PC-3 (cell line): ENCODE measurements around the gene ENG. TPM values are rescaled to one million over a fixed set of nuclear protein-coding genes. Genes with fewer than 3 reads are reported as not detected.

Experiments used
- ATAC-seq: fragments of 200-7000 bp; cut with Tn5 transposase; 2 replicates; pipeline ENCODE4 v1.9.1; 2020; ENCODE audit warnings: mild to moderate bottlenecking, moderate library complexity
- BruUV-seq: library from RNA; stranded (reverse); fragments of 400-500 nt; replicated peaks from 2 replicates; lab custom pipeline; 2021; lab: Mats Ljungman, UMichigan
- CTCF ChIA-PET: fragments of 300-600 bp; sonication (Branson Sonifier 250); formaldehyde crosslinking; loops from one replicate; lab custom pipeline; 2022; ENCODE audit warnings: antibody characterized with exemption; lab: Charles Lee
- POLR2A ChIA-PET: fragments of 300-600 bp; sonication (Branson Sonifier 250); formaldehyde crosslinking; loops from one replicate; lab custom pipeline; 2022; ENCODE audit warnings: antibody characterized with exemption; ENCODE audit not compliant: unreplicated experiment; lab: Charles Lee
- DNase-seq: peaks from one replicate; pipeline ENCODE4 v3.0.0-alpha.2; 2015
- H2AFZ ChIP-seq: fragments of 300-600 bp; sonication (generic); 2 replicates; pipeline ENCODE4 v1.6.0; 2016; ENCODE audit warnings: antibody characterized with exemption, low read length
- H3F3A ChIP-seq: fragments of 300-600 bp; sonication (generic); one replicate; pipeline ENCODE4 v1.6.0; 2017; ENCODE audit warnings: antibody characterized with exemption, low read length, control low read depth, mild to moderate bottlenecking; ENCODE audit not compliant: unreplicated experiment
- H3K27ac ChIP-seq: fragments of 300-600 bp; sonication (generic); 2 replicates; pipeline ENCODE4 v1.5.1; 2016; ENCODE audit warnings: mild to moderate bottlenecking, low read length
- H3K27me3 ChIP-seq: fragments of 300-600 bp; sonication (generic); 2 replicates; pipeline ENCODE4 v1.6.1; 2016; ENCODE audit warnings: low read length, mixed read lengths
- H3K36me3 ChIP-seq: fragments of 300-600 bp; sonication (generic); 2 replicates; pipeline ENCODE4 v1.6.1; 2016; ENCODE audit warnings: low read depth, mixed run types, low read length, mixed read lengths
- H3K4me1 ChIP-seq: fragments of 300-600 bp; sonication (generic); 2 replicates; pipeline ENCODE4 v1.5.1; 2016; ENCODE audit warnings: low read length; ENCODE audit not compliant: insufficient read depth
- H3K4me2 ChIP-seq: fragments of 300-600 bp; sonication (generic); 2 replicates; pipeline ENCODE4 v1.6.0; 2016; ENCODE audit warnings: low read length
- H3K4me3 ChIP-seq: fragments of 300-600 bp; sonication (generic); 2 replicates; pipeline ENCODE4 v1.5.1; 2016; ENCODE audit warnings: mild to moderate bottlenecking, low read length, mixed read lengths
- H3K79me2 ChIP-seq: fragments of 300-600 bp; sonication (generic); 2 replicates; pipeline ENCODE4 v1.6.1; 2017; ENCODE audit warnings: low read length, mixed read lengths
- H3K9ac ChIP-seq: fragments of 300-600 bp; sonication (generic); 2 replicates; pipeline ENCODE4 v1.6.0; 2016; ENCODE audit warnings: mild to moderate bottlenecking, low read length
- H3K9me2 ChIP-seq: fragments of 300-600 bp; sonication (generic); replicated peaks from 2 replicates; pipeline ENCODE4 v1.6.1; 2016; ENCODE audit warnings: mixed run types, low read length, mixed read lengths
- H3K9me3 ChIP-seq: fragments of 300-600 bp; sonication (generic); 2 replicates; pipeline ENCODE4 v1.6.1; 2016; ENCODE audit warnings: low read length, mixed read lengths
- H4K20me1 ChIP-seq: fragments of 300-600 bp; sonication (generic); 2 replicates; pipeline ENCODE4 v1.6.1; 2016; ENCODE audit warnings: low read length, mixed read lengths
- CTCF ChIP-seq: fragments of 300-600 bp; sonication (generic); conservative IDR thresholded peaks from 2 replicates; pipeline ENCODE4 v1.5.1; 2017; ENCODE audit warnings: antibody characterized with exemption, low read depth, mild to moderate bottlenecking, low read length
- EZH2 ChIP-seq: fragments of 300-600 bp; sonication (generic); IDR thresholded peaks from one replicate; pipeline ENCODE4 v1.6.1; 2017; ENCODE audit warnings: antibody characterized with exemption, mild to moderate bottlenecking, low read length; ENCODE audit not compliant: unreplicated experiment
- EZH2phosphoT487 ChIP-seq: fragments of 300-600 bp; sonication (generic); IDR thresholded peaks from 2 replicates; pipeline ENCODE4 v1.6.1; 2018; ENCODE audit warnings: mild to moderate bottlenecking, antibody characterized with exemption, low read length, borderline replicate concordance
- intact Hi-C: fragments of 100-400 bp; cut with micrococcal nuclease; formaldehyde crosslinking; loops from 2 replicates; pipeline ENCODE4 v1.9.0; 2023
- total RNA-seq: library from RNA; depleted of rRNA; stranded (reverse); fragments of >200 nt; gene quantifications from 2 replicates; pipeline ENCODE4 v1.2.3, GENCODE V29; 2014

The ENG gene
- total RNA-seq, 1 experiment from 2014 or later: 1.1 TPM

DNA sequence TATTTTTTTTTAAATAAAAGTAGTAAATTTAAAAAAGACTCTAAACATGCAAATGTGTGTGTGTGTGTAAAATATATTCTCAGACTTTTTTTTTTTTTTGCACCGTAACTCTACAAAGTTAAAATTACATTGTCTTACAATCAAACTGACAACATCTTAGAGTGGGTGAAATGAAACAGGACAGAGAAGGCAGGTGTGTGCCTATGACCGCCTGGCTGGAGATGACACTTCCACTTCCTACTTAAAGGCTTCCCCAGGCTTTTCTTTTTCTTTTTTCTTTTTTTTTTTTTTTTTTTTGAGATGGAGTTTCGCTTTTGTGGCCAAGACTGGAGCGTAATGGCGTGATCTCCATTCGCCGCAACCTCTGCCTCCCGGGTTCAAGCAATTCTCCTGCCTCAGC is 25.7 kb upstream of the ENG start:
- ATAC-seq: no peak
- no peaks in the 10 kb centered on the region for H3K9me2 ChIP-seq
- TF ChIP-seq EZH2phosphoT487 (no peak), CTCF (no peak), EZH2 (no peak)
- no peak overlapping the region for H3K4me3 ChIP-seq
- intact Hi-C loops: no loop called here
- POLR2A ChIA-PET: no interaction called here
- H3K9ac ChIP-seq: no peak overlapping the region
- CTCF ChIA-PET: no interaction called here
- peaks cover 16% of the 10 kb centered on the region for H3K79me2 ChIP-seq
- H2AFZ ChIP-seq: no peak overlapping the region
- H3K4me2 ChIP-seq: no peak overlapping the region
- H3F3A ChIP-seq: no peaks in the 10 kb centered on the region
- H3K27me3 ChIP-seq: no peaks in the 10 kb centered on the region
- no TSS peak for BruUV-seq
- H3K36me3 ChIP-seq: no peaks in the 10 kb centered on the region
- no peaks in the 10 kb centered on the region for H4K20me1 ChIP-seq
- H3K27ac ChIP-seq: no peak overlapping the region
- no peaks in the 10 kb centered on the region for H3K9me3 ChIP-seq
- H3K4me1 ChIP-seq: peaks cover 5% of the 10 kb centered on the region
- no peak for DNase-seq

GRCh38 chr9:127878652-127879390 is 24.4 kb upstream of the ENG start:
- Histone ChIP-seq H3K4me3 (no peak overlapping the region), H3K27me3 (no peaks in the 10 kb centered on the region), H3K36me3 (no peaks in the 10 kb centered on the region), H3K27ac (no peak overlapping the region), H3F3A (no peaks in the 10 kb centered on the region), H2AFZ (no peak overlapping the region), H3K4me1 (peaks cover 17% of the 10 kb centered on the region), H3K9me3 (no peaks in the 10 kb centered on the region), H3K79me2 (peaks cover 16% of the 10 kb centered on the region), H3K4me2 (no peak overlapping the region), H3K9ac (no peak overlapping the region), H4K20me1 (no peaks in the 10 kb centered on the region), H3K9me2 (no peaks in the 10 kb centered on the region)
- CTCF ChIA-PET: no interaction called here
- BruUV-seq: no TSS peak
- no peak for DNase-seq
- no peak for TF ChIP-seq EZH2
- no peak for TF ChIP-seq CTCF
- TF ChIP-seq EZH2phosphoT487: no peak
- POLR2A ChIA-PET: no interaction called here
- no peak for ATAC-seq
- intact Hi-C loops: loop anchor here (5.0 kb wide), 1 partner anchor 38 kb away; the partner anchor contains the start of gene ST6GALNAC4

DNA sequence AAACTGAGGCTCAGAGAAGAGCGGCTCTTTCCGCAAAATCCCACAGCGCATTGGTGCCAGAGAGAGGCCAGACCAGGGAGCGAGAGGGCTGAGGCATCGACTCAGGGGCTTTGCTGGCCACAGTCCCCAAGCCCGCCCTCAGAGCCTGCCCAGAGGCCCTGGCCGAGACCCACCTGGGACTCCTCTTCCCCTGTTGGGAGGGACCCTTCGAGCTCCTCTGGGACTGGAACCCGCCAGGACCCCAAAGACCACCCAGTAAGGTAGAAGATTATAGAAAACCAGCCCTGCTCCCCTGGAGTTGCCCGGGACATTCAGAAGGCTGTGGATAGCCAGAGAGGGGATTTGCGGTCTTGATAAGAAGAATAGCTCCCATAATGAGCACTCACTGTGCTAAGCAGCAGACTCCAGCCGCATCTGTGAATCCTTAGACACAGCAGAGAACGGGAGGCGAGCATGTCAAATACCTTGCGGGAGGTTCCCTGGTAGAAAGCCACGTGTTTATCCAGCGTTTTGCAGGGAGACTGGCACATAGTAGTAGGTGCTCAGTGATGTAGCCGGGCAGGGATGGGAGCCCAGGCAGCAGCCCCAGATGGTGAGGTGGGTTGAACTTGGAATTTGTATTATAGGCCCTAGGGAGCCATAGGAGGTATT is 23.7 kb upstream of the ENG start:
- H3K4me2 ChIP-seq: peak overlapping the region; percentile 94
- H3K4me3 ChIP-seq: peak overlapping the region; percentile 77
- H4K20me1 ChIP-seq: no peaks in the 10 kb centered on the region
- no peak overlapping the region for H3K27ac ChIP-seq
- ChIA-PET POLR2A (no interaction called here), CTCF (no interaction called here)
- no peaks in the 10 kb centered on the region for H3K9me2 ChIP-seq
- peaks cover 17% of the 10 kb centered on the region for H3K4me1 ChIP-seq
- H3K79me2 ChIP-seq: peaks cover 16% of the 10 kb centered on the region
- DNase-seq (no peak), ATAC-seq (no peak)
- peak overlapping the region; percentile 90 for H2AFZ ChIP-seq
- H3K27me3 ChIP-seq: no peaks in the 10 kb centered on the region
- no peaks in the 10 kb centered on the region for H3K36me3 ChIP-seq
- peak overlapping the region; percentile 71 for H3K9ac ChIP-seq
- no peaks in the 10 kb centered on the region for H3K9me3 ChIP-seq
- TF ChIP-seq EZH2: no peak
- TF ChIP-seq EZH2phosphoT487: no peak
- no peak for TF ChIP-seq CTCF
- intact Hi-C loops: loop anchor here (5.0 kb wide), 1 partner anchor 39 kb away; the partner anchor contains the start of gene ST6GALNAC4
- no peaks in the 10 kb centered on the region for H3F3A ChIP-seq
- BruUV-seq: no TSS peak
